Posterior cingulate gyrus (tissue), 11 donors: ENCODE results near the gene TENM4.

Experiments
- DNase-seq, 10 donors: peaks; one replicate each; pipeline versions ENCODE4 v3.0.0 to v3.0.0-alpha.2; 2020 to 2021; ENCODE audit warnings: mixed read lengths in 3 of 10
- intact Hi-C: fragments of 100-400 bp; cut with DNase I; formaldehyde crosslinking; loops from one replicate; pipeline ENCODE4 v1.15.1; 2023

TENM4 gene

DNA sequence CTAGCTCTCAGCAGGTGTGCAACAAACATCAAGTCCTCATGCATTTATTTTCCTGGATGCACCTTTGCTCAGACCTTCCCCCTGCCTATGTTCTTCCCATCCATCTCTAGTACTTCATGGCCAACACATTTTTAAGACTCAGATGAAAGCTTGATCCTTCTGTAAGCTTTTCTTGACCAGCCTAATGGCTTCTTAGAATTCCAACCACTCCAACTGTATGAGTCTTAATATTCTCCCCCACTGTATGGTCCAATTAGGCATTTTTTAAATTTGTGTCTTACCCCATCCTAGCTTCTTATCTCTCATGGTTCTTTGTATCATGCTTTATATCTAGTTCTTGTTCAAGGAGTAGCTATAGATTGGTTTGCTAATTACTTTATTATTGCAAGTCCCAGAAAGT, 44.8 kb downstream of the TENM4 start:
- intact Hi-C loops = no loop called here
- no peak for DNase-seq

- intact Hi-C loops = no loop called here
- DNase-seq = peak in 1 of 10 donors; percentile 67
Observed at GRCh38 chr11:79393362-79394043, 47.3 kb downstream of the TENM4 start.

DNA sequence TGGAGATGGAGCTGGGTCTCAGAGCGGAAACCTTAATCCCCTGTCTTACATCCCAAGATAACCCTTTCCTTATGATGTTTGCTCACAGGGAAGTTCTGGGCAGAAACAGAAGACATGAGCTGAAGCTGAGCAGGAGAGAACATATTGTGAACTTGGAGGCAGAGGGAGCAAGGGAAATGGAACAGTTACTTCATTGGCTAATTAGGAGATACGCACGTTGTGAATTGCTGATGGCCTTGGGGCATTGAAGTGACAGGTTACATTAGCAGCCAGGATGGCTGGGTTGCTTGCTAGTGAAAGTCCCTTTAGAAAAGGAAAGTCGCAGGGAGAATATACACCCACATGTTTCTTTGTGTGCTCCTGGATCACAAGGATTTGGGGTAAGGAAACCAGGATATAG, 48.7 kb downstream of the TENM4 start:
- intact Hi-C loops = no loop called here
- DNase-seq = no peak

- intact Hi-C loops = no loop called here
- DNase-seq = no peak
Observed at GRCh38 chr11:79390923-79391322, 49.9 kb downstream of the TENM4 start.

- intact Hi-C loops = no loop called here
- DNase-seq = no peak
Observed at GRCh38 chr11:79390477-79390876, 50.4 kb downstream of the TENM4 start.

GRCh38 chr11:79388201-79388600, 52.6 kb downstream of the TENM4 start:
- intact Hi-C loops = no loop called here
- DNase-seq = no peak

GRCh38 chr11:79383874-79384273, 57.0 kb downstream of the TENM4 start:
- no peak for DNase-seq
- intact Hi-C loops = no loop called here

DNA sequence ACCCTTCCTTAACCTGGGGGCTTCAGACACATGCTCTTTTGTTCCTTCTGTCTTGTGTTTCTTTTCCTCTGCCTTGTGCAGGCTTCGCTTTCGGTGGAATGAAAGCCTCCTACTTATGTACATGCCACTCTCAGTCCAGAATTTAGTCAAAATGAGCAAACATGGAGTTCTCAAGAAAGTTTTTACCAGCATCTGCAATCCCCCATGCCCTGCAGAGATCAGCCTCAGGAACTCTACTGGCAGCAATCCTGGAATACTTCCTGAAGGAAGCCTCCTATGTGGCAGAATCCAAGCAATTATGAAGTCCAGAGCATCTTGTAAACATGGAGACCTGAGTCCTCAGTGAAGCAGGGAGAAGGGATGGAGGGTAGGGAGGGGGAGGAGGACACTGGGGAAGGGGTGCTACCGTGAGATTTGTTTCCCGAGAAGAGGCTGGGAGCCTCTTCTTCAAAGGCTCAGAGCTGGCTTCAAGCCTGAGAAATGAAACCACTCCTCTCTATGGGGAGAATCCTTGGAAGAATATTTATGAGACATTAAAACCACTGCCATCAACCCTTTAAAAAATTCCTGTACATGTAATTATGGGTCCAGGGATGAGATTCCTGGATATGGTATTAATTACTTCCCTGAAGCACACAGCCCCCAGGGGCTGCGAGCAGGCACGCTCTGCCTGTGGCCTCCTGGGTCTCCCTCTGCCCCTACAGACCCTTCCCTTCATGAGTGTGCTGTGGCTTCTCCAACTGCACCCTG, 58.4 kb downstream of the TENM4 start:
- intact Hi-C loops = no loop called here

GRCh38 chr11:79381036-79381435, 59.8 kb downstream of the TENM4 start:
- intact Hi-C loops = no loop called here
- DNase-seq = no peak

More for the DNA sequence above, 58.4 kb downstream of the TENM4 start:
- DNase-seq = no peak

DNA sequence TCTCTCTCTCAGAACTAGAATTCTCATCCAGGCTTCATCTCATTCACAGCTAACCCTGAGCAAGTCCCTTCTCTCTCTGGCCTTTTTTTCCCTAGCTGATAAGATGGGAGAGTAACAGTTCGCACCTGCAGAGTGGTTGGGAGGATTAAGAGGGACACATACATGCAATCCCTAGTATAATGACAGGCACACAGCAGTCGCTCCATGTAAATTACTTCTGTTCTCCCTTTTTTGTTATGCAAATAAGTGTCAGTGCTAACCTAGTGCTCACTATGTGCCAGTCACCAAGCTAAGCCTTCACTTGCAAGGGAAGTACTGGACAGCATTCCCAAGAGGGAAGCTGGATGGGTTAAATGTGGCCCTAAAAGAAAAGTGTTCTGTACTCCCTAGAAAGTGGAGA, 63.4 kb downstream of the TENM4 start:
- intact Hi-C loops = no loop called here
- no peak for DNase-seq

GRCh38 chr11:79375818-79376550, 64.8 kb downstream of the TENM4 start:
- DNase-seq = no peak
- intact Hi-C loops = no loop called here

- DNase-seq = no peak
- intact Hi-C loops = no loop called here
Observed at GRCh38 chr11:79374727-79375126, 66.1 kb downstream of the TENM4 start.

DNA sequence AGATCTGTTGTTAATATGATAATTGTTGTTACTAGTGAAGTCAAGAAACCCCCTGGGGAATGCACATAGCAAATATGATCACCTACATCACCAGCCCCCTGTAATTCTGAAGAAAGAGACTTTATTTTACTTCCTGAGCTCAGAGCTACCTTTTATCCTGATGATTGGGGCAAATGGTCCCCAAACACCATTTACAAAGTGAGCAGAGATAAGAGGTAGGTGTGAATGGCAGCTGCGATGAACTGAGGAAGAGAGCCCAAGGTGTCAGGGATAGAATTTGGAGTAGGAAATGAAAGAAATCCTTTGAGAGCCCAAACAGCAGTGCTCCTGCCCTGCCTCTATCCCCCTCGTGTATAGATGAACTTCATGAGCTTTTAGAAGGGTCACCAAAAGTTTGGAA, 69.1 kb downstream of the TENM4 start:
- no peak for DNase-seq
- intact Hi-C loops = no loop called here

GRCh38 chr11:79371152-79371551, 69.7 kb downstream of the TENM4 start:
- intact Hi-C loops = no loop called here
- no peak for DNase-seq

- DNase-seq = no peak
- intact Hi-C loops = no loop called here
Observed at GRCh38 chr11:79369055-79369454, 71.8 kb downstream of the TENM4 start.

DNA sequence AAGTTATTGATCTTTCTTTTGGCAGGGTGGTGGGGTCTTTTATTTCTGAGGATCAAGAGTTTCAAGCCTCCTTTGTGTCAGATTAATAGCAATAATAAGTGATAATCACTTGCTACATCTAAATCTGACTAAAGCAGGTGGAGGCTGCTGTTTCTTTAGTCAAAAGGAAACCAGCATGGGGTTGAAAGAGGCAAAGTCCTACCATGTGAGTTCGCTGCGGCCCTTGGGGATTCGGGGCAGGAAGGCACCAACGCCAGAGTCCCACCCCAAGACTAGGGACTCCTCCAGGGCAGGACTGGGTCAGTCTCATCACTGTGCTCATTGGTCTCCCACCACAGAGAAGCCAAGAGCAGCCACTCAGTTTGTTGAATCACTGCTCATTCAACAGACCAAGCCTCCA, 73.0 kb downstream of the TENM4 start:
- no peak for DNase-seq
- intact Hi-C loops = no loop called here

DNA sequence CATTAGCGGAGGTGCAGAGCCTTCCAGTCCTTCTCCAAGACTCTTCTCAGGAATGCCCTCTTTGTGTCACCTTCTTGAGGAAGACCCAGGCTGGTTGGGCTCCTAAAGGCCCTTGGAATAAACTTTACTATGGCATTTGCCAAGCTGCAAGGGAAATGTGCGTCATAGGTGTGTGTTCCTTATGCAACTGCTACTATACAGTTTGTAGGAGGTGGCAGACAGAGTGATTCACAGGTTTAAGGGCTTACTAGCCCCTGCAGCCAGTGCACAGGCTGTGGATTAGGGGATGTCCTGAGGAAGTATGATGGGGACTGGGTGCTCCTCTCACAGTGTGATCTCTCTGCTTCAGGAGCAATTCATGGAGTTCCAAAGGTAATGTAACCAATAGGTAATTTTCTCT, 74.6 kb downstream of the TENM4 start:
- DNase-seq = no peak
- intact Hi-C loops = no loop called here

DNA sequence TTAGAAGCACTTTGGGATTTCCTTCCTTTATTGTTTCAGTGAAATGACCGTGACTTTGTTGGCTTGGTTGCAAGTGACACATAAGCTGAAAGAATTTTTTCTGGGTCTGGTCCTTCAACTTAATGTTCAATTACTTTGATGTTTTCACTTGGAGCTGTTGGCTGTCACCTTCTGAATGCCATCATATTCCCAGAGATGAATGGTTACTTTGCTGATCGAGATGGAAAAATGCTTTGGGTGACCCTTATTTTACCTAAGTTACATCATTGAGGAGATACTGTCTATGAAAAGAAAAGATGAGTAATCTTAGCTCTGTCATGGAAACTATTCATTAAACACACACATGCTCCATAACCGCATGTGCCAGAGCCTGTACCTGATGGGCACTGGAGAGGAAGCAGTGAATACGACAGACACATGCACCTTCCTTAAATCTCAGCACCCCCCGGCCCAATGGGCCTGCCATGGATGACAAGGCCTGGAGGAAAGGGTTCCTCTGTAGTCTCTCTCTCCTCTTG, 76.9 kb downstream of the TENM4 start:
- intact Hi-C loops = no loop called here
- DNase-seq = no peak

GRCh38 chr11:79363256-79363655, 77.6 kb downstream of the TENM4 start:
- no peak for DNase-seq
- intact Hi-C loops = no loop called here

DNA sequence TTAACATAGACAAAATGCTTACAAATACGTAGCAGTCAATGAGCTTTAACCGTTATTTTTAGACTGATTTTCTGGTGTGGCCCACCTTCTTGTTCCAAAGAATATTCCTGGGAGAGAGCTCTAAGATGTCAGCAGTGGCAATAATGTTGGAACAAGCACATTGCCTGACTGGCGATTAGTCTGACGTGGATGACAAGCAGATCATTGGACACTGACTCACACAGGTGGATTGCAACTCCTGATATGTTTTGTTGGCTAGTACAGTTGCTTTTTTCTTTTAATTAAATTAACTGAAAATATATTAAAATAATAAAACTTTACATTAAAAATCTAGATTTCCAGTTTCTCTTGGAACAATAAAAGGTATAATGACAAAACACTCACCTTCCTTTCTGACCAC, 78.0 kb downstream of the TENM4 start:
- intact Hi-C loops = no loop called here
- no peak for DNase-seq

- DNase-seq = no peak
- intact Hi-C loops = no loop called here
Observed at GRCh38 chr11:79362206-79362757, 78.5 kb downstream of the TENM4 start.
